ENCODE measurements around the gene GJA1. TPM values are rescaled to one million over a fixed set of nuclear protein-coding genes. Genes with fewer than 3 reads are reported as not detected.
A peak's percentile ranks its signal among the peaks of the same experiment; 100 is the strongest.
"Not testable (repeated sequence)": the region's sequence is repeated elsewhere in the genome, so short reads cannot be mapped to it uniquely, and the experiment has no call there.

GJA1 gene
- total RNA-seq, 4 donors from 2014 or later, result 170 to 484 (median 346) TPM

DNA sequence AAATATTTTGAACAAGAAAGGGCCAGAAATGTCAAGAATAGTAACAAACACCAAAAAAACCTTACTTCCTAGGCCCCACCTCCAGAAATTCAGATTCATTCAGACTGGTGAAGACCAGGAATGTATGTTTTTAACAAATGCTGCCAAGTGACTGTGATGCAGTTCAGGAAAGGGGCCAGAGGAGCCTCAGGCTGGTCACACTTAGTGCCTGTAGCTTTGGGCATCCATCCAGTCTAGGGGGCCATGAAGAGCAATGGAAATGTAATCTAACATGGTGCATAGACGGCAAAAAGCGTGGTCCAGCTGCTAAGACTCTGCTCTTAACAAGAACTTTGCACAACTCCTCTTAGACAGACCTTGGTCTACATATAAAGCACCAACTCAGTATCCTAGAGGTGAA lies 7.1 kb downstream of the GJA1 start:
- H3K27ac ChIP-seq, result peak overlapping the region; percentile 91
- 84% methylated on average over 2 of the region's 2 CpGs for WGBS

DNA sequence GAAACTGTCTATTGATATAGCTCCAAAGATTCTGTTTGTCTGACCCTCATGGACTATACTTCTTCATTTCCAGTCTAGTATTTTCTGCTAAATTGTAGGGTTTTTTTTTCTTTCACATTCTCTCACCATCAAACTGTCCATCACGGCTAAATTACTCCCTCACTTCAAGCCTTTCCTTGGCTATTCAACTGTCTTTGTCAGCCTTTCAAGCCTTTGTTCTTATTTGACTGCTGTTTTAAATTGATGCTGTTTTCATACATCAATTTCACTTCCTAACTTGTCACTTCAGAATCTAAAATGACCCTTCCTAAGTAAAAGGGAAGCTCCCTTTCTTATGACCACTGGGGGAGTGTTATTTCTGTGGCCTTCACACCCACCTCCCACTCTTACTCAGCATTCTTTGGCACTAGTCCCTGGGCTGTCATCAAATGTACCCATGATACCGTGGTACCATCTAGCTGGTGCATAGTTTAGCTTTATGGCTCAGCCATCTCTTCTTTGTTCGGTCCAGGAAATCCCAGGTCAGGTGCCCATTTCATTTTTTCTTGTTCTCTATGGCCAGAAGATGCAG lies 8.6 kb downstream of the GJA1 start:
- Histone ChIP-seq H3K4me3 (no peak overlapping the region), H3K9me3 (no peaks in the 10 kb centered on the region), H3K36me3 (peaks cover 23% of the 10 kb centered on the region), H3K27ac (no peak overlapping the region), H3K4me1 (peaks cover 60% of the 10 kb centered on the region), H3K27me3 (no peaks in the 10 kb centered on the region)
- TF ChIP-seq POLR2AphosphoS5 (IDR thresholded peaks at IDR 0.05) (no peak), POLR2A (IDR thresholded peaks at IDR 0.05) (no peak), CTCF (IDR thresholded peaks at IDR 0.05) (no peak), EP300 (IDR thresholded peaks at IDR 0.05) (no peak)
- no peak for DNase-seq (ENCODE audit: low spot score in 2 of 2)
- WGBS, result 40% methylated on average over 3 of the region's 3 CpGs

More for the DNA sequence above, 7.1 kb downstream of the GJA1 start:
- Histone ChIP-seq H3K36me3 (peaks cover 11% of the 10 kb centered on the region), H3K4me1 (peaks cover 60% of the 10 kb centered on the region), H3K27me3 (no peaks in the 10 kb centered on the region), H3K4me3 (peak overlapping the region; percentile 22), H3K9me3 (no peaks in the 10 kb centered on the region)
- no peak for DNase-seq (ENCODE audit: low spot score in 2 of 2)
- TF ChIP-seq POLR2A (IDR thresholded peaks at IDR 0.05), result no peak
- no peak for TF ChIP-seq CTCF (IDR thresholded peaks at IDR 0.05)
- no peak for TF ChIP-seq EP300 (IDR thresholded peaks at IDR 0.05)
- TF ChIP-seq POLR2AphosphoS5 (IDR thresholded peaks at IDR 0.05), result no peak

DNA sequence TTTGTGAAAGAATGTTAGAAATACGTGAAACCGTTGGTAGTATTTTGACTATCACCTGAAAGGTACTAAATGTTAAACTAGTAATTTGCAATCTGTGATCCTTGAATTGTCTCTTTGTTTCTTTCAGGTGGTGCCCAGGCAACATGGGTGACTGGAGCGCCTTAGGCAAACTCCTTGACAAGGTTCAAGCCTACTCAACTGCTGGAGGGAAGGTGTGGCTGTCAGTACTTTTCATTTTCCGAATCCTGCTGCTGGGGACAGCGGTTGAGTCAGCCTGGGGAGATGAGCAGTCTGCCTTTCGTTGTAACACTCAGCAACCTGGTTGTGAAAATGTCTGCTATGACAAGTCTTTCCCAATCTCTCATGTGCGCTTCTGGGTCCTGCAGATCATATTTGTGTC lies 11.3 kb downstream of the GJA1 start:
- Histone ChIP-seq H3K36me3 (peaks cover 35% of the 10 kb centered on the region), H3K4me1 (peaks cover 36% of the 10 kb centered on the region)
- not testable (repeated sequence) for H3K27me3 ChIP-seq; H3K4me3 ChIP-seq; H3K27ac ChIP-seq; DNase-seq (ENCODE audit: low spot score in 2 of 2); H3K9me3 ChIP-seq
- 82% methylated on average over 7 of the region's 7 CpGs for WGBS

DNA sequence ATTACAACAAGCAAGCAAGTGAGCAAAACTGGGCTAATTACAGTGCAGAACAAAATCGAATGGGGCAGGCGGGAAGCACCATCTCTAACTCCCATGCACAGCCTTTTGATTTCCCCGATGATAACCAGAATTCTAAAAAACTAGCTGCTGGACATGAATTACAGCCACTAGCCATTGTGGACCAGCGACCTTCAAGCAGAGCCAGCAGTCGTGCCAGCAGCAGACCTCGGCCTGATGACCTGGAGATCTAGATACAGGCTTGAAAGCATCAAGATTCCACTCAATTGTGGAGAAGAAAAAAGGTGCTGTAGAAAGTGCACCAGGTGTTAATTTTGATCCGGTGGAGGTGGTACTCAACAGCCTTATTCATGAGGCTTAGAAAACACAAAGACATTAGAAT lies 12.3 kb downstream of the GJA1 start:
- H3K9me3 ChIP-seq; DNase-seq (ENCODE audit: low spot score in 2 of 2); H3K27ac ChIP-seq; H3K4me3 ChIP-seq; H3K27me3 ChIP-seq: not testable (repeated sequence)
- 91% methylated on average over 7 of the region's 7 CpGs for WGBS
- Histone ChIP-seq H3K36me3 (peaks cover 35% of the 10 kb centered on the region), H3K4me1 (peaks cover 26% of the 10 kb centered on the region)

- not testable (repeated sequence) for H3K4me3 ChIP-seq; H3K9me3 ChIP-seq; DNase-seq (ENCODE audit: low spot score in 2 of 2); H3K27ac ChIP-seq; H3K27me3 ChIP-seq
- Histone ChIP-seq H3K36me3 (peaks cover 35% of the 10 kb centered on the region), H3K4me1 (peaks cover 21% of the 10 kb centered on the region)
- WGBS, result 89% methylated on average over 2 of the region's 2 CpGs
Observed at GRCh38 chr6:121448528-121448927, 13.1 kb downstream of the GJA1 start.

- TF ChIP-seq EP300 (IDR thresholded peaks at IDR 0.05), result no peak
- TF ChIP-seq POLR2AphosphoS5 (IDR thresholded peaks at IDR 0.05), result no peak
- no peak for TF ChIP-seq CTCF (IDR thresholded peaks at IDR 0.05)
- TF ChIP-seq POLR2A (IDR thresholded peaks at IDR 0.05), result no peak
- Histone ChIP-seq H3K27ac (no peak overlapping the region), H3K4me3 (no peak overlapping the region), H3K9me3 (no peaks in the 10 kb centered on the region), H3K4me1 (peaks cover 14% of the 10 kb centered on the region), H3K36me3 (peaks cover 35% of the 10 kb centered on the region), H3K27me3 (no peaks in the 10 kb centered on the region)
- 85% methylated on average over 1 of the region's 1 CpG for WGBS
- DNase-seq (ENCODE audit: low spot score in 2 of 2), result no peak
Observed at GRCh38 chr6:121449331-121449730, 13.9 kb downstream of the GJA1 start.

DNA sequence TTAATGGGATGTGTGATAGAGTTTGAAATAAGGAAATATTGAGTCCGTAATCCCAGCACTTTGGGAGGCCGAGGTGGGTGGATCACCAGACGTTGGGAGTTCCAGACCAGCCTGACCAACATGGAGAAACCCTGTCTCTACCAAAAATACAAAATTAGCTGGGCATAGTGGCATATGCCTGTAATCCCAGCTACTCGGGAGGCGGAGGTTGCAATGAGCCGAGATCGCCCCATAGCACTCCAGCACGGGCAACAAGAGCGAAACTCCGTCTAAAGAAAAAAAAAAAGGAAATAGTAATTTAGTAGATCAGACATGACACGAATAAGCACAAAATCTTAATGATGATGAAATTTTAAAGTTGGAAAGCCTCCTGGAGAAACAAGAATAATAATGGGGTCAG lies 14.8 kb downstream of the GJA1 start:
- Histone ChIP-seq H3K27ac (no peak overlapping the region), H3K4me1 (peaks cover 6% of the 10 kb centered on the region), H3K27me3 (no peaks in the 10 kb centered on the region), H3K36me3 (peaks cover 35% of the 10 kb centered on the region), H3K9me3 (no peaks in the 10 kb centered on the region), H3K4me3 (no peak overlapping the region)
- WGBS, result 89% methylated on average over 11 of the region's 11 CpGs
- TF ChIP-seq POLR2AphosphoS5 (IDR thresholded peaks at IDR 0.05) (no peak), POLR2A (IDR thresholded peaks at IDR 0.05) (no peak), CTCF (IDR thresholded peaks at IDR 0.05) (no peak), EP300 (IDR thresholded peaks at IDR 0.05) (no peak)
- DNase-seq (ENCODE audit: low spot score in 2 of 2), result no peak
